Muscle of arm (tissue), 12 donors: Measurements from ENCODE around the gene SFSWAP. TPM values are rescaled to one million over a fixed set of nuclear protein-coding genes. Genes with fewer than 3 reads are reported as not detected.
"Not testable (repeated sequence)": the region's sequence is repeated elsewhere in the genome, so short reads cannot be mapped to it uniquely, and the experiment has no call there.

Experiments used
- DNase-seq: peaks from one replicate; pipeline ENCODE4 v3.0.0-alpha.2; 2013
- polyA plus RNA-seq, 12 donors: library from polyadenylated mRNA; unstranded; fragments of 120-200 nt; gene quantifications; one replicate each; pipeline ENCODE4 v1.2.1, GENCODE V29; 2013; ENCODE audit not compliant: insufficient read length in 12 of 12

Gene SFSWAP
- polyA plus RNA-seq, 12 donors: 23.7 to 63.3 (median 31.9) TPM; not detected in 1

DNA sequence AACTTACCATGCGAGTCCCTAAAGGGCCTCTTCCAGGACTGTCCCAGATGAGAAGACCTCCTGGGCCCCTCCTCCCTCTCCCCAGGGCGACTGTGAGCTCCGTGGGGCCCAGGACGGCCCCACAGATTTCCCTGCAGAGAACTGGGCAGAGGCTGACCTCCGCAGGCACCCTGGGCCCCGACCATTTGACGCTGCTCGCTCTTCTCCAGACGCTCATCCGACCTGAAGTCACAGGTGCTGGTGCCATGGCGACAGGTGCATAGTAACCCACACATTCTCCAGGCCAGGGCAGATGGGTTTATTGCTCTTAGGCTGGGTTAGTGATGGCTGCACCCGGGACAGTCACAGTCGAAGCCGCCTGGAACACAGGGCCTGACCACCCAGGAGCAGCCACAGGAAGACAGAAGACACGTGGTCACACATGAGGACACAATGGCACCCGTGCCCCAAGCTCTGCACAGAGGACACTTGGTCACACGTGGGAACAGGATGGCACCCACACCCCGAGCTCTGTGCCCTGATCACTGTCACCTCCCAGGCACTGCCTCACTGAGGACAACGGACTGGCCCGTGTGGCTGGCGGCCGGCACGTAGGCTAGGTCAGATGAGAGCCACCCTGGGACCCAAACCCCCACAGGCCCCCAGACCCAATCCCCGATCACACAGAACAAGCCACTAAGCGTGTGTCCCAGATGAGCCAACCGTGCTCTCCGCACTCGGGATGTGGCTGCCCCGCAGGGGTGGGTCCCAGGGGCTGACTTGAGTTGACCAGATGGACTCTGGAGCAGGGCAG lies 32.3 kb upstream of the SFSWAP start:
- DNase-seq: not testable (repeated sequence)

DNA sequence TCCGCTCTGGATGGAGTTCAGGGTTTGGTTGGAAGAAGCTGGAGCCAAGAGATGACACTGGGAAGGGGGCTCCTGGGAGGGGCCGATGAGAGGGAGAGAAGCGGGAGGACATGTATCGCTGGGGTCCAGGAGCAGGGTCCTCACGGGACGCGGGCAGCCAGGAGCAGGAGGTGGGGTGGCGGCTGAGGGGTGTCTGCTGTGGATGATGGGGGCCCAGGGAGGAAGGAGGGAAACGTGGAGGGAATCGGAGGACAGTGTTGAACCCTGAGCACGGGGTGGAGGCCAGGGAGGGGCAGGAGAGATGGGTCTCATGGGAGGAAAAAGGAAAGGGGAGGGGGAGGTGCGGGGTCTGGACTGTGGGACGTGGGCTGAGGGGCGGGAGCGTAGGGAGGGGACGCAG lies 31.7 kb upstream of the SFSWAP start:
- not testable (repeated sequence) for DNase-seq

DNA sequence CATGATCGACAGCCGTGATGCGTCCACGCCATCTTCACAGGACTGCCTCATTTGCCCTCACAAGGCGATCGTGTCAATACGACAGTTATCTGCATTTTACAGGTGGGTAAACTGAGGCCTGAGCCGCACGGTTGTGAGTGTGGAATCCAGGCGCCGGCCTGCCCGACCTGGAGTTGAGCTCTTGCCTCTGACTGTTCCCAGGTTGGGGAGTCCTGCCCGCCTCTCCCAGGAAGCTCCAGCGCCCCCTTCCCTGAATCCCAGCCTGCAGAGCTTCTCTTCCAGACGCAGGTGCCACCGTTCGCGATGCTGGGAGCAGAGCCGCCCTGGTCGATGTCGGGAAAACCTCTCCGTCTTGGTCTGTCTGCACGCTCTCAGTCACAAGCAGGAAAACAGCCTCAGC lies 31.1 kb upstream of the SFSWAP start:
- not testable (repeated sequence) for DNase-seq

GRCh38 chr12:131680392-131681256 lies 30.3 kb upstream of the SFSWAP start:
- not testable (repeated sequence) for DNase-seq

DNA sequence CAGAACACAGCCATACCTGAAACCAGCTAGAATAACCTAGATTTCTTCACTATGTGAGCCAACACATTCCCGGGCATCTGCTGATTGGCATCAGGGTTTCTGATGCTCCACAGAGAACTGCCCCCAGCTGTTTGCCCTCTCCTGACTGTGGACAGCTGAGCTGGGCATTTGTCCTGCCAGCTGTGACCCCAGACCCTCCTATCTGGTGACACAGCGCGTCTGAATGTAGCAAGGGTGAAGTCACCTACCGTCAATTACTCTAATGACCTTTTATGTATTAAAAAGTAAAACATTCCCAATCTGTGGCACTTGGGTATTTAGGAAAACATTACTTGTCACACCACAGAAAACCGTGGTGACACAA lies 29.7 kb upstream of the SFSWAP start:
- DNase-seq: no peak

- DNase-seq: not testable (repeated sequence)
These were observed 29.0 kb upstream of the SFSWAP start for GRCh38 chr12:131681746-131682509.

GRCh38 chr12:131682510-131682895 lies 28.4 kb upstream of the SFSWAP start:
- DNase-seq: no peak

DNA sequence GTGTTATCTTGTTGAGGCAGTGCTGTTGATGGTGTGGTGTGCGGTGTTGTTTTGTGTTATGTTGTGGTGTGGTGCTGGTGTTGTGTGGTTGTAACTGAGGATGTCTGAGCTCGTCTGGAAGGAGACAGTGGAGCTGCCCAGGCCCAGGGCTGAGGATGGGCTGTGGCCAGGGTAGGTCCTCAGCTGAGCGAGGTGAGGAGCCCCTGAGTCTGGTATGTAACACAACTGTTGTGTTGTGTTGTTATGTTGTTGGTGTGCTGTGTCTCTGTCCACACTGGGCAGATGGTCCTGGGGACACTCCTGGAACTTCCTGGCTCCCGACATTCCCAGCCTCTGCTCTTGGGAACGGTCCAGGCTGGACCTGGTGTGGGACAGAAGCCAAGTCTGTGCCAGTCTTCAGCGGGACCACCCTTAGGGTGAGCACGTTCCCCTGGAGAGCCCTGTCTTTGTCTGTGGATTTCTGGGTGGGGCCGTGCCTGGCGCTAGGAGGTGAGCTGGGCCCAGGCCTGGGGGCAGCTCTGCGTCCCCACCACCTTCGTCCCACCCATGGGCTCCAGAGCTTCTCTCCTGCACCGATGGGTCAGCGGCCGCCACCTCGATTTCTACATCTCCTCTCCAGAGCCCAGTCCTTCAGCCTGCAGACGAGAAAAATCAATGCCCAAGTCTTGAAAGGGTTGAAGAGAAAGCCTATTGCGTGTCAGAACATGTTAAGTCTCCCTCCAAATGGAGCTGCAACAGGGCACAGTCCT lies 27.4 kb upstream of the SFSWAP start:
- no peak for DNase-seq

- DNase-seq: no peak
These were observed 26.7 kb upstream of the SFSWAP start for GRCh38 chr12:131684015-131684725.

DNA sequence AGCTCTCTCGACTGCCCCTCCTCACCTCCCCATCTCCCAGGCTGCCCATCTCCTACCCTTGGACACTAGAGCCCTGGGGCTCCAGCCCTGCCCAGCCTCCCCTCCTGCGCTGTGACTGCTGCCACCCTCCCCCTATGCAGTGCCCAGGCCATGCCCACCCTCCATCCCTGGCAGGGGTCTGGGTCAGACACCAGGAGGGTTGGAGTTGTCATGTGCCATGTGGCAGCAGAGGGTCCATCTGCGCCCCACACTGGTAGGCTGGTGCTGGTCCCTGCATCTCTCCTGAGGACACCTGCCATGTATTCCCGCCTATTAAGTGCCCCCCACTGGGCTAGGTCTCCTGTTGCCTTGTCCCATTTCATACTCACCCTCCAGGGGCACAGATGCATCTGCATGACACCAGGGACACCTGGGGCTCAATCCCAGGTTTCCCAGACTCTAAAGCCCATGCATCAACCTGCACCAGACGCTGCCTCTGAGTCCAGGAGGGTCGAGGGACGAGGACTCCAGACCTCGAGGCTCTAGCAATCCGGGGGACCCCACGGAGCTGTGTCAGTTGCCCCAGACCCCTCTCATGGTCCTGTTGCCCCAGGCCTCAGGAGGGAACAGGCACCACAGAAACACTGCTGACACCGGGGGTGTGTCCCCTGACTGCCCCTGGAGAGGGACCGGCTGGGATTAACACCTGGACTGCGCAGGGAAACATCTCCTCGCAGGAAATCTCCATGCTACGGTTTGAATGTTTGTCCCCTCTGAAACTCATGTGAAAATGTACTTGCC lies 23.4 kb upstream of the SFSWAP start:
- DNase-seq: no peak

GRCh38 chr12:131688131-131688844 lies 22.6 kb upstream of the SFSWAP start:
- DNase-seq: no peak

- no peak for DNase-seq
These were observed 22.1 kb upstream of the SFSWAP start for GRCh38 chr12:131688845-131689154.

DNA sequence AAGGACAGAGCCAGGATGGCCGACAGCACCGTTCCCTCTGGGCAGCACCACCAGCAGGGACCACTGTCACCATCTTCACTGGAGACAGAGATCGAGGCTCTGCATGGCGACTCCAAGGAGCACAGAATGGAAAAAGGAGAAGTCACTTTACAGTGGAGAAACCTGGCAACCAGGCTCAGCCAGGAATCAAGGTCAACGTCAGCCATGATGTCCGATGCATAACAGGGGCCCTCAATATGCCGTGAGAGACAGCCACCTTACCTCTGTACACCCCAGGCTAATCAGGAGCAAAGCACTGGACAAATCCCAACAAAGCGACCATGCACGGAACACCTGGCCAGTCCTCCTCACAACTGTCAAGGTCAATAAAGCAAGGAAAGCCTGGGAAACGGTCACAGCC lies 20.6 kb upstream of the SFSWAP start:
- DNase-seq: no peak

- DNase-seq: no peak
These were observed 18.5 kb upstream of the SFSWAP start for GRCh38 chr12:131692431-131692830.

DNA sequence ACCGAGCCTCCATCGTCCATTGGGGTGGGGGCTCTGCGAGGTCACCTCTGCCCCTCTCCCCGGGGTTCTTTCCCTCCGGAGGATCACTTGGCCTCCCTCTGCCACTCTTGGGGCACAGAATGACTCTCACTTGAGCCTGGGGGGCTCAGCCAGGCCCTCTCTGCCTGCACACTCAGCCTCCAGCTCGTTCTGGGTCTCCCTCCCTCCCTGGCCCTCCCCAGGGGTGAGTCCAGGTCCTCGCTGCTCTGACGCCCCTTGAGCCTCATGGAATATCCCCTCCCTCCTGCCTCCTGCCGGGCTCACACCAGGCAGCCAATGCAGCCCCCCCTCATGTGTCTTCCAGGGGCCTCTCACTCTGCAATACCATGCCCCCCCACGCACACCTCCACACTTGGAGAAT lies 17.7 kb upstream of the SFSWAP start:
- no peak for DNase-seq

- no peak for DNase-seq
These were observed 16.6 kb upstream of the SFSWAP start for GRCh38 chr12:131694116-131694838.

DNA sequence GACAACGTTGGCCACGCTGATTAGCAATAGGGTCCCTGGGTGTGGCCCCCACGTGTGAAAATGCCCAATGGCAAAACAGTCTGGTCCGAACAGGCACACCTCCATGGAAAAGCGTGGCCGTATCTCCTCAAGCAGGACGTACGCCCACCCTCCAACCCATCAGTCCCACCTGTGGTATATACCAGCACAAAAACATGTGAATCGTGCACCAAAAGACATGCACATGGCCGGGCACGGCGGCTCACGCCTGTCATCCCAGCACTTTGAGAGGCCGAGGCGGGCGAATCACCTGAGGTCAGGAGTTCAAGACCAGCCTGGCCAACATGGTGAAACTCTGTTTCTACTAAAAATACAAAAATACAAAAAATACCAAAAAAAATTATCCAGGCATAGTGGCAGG lies 14.9 kb upstream of the SFSWAP start:
- DNase-seq: no peak

DNA sequence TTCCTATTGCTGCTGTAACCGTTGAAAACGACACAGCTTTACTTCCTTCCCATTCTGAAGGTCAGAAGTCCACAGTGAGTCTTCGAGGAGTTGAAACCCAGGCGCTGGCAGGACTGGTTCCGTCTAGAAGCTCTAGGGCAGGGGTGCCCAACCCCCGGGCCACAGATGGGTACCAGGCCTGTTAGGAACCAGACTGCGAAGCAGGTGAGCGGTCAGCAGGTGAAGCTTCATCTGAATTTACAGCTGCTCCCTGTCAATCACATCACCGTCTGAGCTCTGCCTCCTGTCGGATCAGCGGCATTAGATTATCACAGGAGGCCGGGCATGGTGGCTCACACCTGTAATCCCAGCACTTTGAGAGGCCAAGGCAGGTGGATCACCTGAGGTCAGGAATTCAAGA lies 12.6 kb upstream of the SFSWAP start:
- DNase-seq: no peak

- DNase-seq: no peak
These were observed 11.5 kb upstream of the SFSWAP start for GRCh38 chr12:131699434-131699833.
